ENCODE results near the gene ZNF414. TPM values are rescaled to one million over a fixed set of nuclear protein-coding genes. Genes with fewer than 3 reads are reported as not detected.

The ZNF414 gene
- total RNA-seq, 1 donor from 2014 or later: 10.4 TPM

DNA sequence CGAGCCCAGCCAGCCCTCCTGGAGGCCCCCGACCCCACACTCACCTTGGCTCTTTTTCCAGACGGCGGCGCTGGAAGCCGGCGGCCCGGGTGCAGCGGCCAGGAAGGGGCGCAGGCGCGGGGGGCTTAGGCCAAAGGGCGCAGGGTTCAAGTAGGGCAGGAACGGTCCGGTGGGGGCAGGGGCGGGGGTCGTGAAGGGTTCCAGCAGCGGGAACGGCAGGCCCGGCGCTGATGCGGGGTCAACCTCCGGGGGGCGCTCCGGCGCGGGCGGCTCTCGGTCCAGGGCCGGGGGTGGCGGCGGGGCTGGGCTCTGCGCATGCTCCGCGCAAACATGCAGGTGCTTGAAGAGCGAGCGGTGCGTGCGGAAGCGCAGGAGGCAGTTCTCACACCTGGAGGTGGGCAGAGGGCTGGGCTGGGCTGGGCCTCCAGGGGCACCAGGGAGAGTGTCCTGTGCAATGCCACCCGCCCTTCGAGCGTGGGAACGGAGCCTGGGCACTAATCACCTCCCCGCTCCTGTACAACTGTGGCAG, 2.3 kb downstream of the ZNF414 start:
- no peak overlapping the region for H3K4me3 ChIP-seq (ENCODE audit: low read depth, low read length)
- no peak for DNase-seq (ENCODE audit: low read depth)
- TF ChIP-seq, protein P1, sequence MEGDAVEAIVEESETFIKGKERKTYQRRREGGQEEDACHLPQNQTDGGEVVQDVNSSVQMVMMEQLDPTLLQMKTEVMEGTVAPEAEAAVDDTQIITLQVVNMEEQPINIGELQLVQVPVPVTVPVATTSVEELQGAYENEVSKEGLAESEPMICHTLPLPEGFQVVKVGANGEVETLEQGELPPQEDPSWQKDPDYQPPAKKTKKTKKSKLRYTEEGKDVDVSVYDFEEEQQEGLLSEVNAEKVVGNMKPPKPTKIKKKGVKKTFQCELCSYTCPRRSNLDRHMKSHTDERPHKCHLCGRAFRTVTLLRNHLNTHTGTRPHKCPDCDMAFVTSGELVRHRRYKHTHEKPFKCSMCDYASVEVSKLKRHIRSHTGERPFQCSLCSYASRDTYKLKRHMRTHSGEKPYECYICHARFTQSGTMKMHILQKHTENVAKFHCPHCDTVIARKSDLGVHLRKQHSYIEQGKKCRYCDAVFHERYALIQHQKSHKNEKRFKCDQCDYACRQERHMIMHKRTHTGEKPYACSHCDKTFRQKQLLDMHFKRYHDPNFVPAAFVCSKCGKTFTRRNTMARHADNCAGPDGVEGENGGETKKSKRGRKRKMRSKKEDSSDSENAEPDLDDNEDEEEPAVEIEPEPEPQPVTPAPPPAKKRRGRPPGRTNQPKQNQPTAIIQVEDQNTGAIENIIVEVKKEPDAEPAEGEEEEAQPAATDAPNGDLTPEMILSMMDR (conservative IDR thresholded peaks at IDR 0.05; ENCODE audit: low read depth, low read length): no peak

GRCh38 chr19:8510589-8511115, 3.3 kb downstream of the ZNF414 start:
- no peak for DNase-seq (ENCODE audit: low read depth)
- TF ChIP-seq, protein P1 (conservative IDR thresholded peaks at IDR 0.05; ENCODE audit: low read depth, low read length): no peak
- no peak overlapping the region for H3K4me3 ChIP-seq (ENCODE audit: low read depth, low read length)

GRCh38 chr19:8506402-8506957, 7.5 kb downstream of the ZNF414 start:
- TF ChIP-seq, protein P1 (conservative IDR thresholded peaks at IDR 0.05; ENCODE audit: low read depth, low read length): no peak
- H3K4me3 ChIP-seq (ENCODE audit: low read depth, low read length): peak overlapping the region; percentile 69
- no peak for DNase-seq (ENCODE audit: low read depth)

GRCh38 chr19:8505680-8506401, 8.1 kb downstream of the ZNF414 start:
- peak overlapping the region; percentile 69 for H3K4me3 ChIP-seq (ENCODE audit: low read depth, low read length)
- TF ChIP-seq, protein P1 (conservative IDR thresholded peaks at IDR 0.05; ENCODE audit: low read depth, low read length): peak; percentile 90
- no peak for DNase-seq (ENCODE audit: low read depth)

DNA sequence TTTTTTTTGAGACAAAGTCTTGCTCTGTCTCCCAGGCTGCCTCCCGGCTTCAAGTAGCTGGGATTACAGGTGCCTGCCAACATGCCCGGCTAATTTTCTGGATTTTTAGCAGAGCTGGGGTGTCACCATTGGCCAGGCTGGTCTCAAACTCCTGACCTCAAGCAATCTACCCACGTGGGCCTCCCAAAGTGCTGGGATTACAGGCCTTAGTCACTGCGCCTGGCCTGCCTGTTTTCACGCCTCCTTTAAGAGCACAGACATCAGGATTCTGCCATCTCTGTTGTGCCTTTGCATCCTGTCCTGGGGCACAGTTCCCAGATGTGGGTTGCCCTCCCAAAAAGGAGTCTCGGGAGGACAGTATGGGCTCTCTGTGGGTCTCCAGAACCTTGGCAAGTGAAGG, 9.0 kb downstream of the ZNF414 start:
- H3K4me3 ChIP-seq (ENCODE audit: low read depth, low read length): no peak overlapping the region
- TF ChIP-seq, protein P1 (conservative IDR thresholded peaks at IDR 0.05; ENCODE audit: low read depth, low read length): no peak
- DNase-seq (ENCODE audit: low read depth): no peak

DNA sequence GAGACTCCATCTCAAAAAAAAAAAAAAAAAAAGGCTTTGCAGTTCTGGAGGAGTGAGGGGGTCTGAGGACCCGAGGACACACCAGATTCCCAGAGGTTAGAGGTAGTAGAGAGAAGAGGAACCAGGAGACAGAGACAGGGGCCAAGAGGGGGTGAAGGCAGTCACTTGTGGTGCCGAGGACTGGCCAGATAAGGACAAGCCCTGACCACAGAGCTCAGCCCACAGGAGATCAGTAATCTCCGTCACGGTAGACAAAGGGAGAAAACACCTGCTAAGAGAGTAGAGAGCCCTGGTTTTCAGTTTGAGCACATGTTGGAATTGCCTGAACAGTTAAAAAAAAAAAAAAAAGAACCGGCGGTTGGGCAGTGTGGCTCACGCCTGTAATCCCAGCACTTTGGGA, 9.8 kb downstream of the ZNF414 start:
- TF ChIP-seq, protein P1 (conservative IDR thresholded peaks at IDR 0.05; ENCODE audit: low read depth, low read length): no peak
- DNase-seq (ENCODE audit: low read depth): no peak
- no peak overlapping the region for H3K4me3 ChIP-seq (ENCODE audit: low read depth, low read length)
